ENCODE data around the gene GSTA3.
"Not testable (repeated sequence)": the region's sequence is repeated elsewhere in the genome, so short reads cannot be mapped to it uniquely, and the experiment has no call there.

The GSTA3 gene

GRCh38 chr6:52858416-52858815, 51.1 kb downstream of the GSTA3 start:
- no peak for DNase-seq (ENCODE audit: low spot score)

- DNase-seq (ENCODE audit: low spot score): not testable (repeated sequence)
These were observed 53.4 kb downstream of the GSTA3 start for GRCh38 chr6:52856137-52856536.

- DNase-seq (ENCODE audit: low spot score): no peak
These were observed 60.4 kb downstream of the GSTA3 start for GRCh38 chr6:52849137-52849536.
